GM12891 (cell line): ENCODE results near the gene BCR.

Experiments used
- PAX5 ChIP-seq: IDR thresholded peaks from 2 replicates; pipeline ENCODE4 v1.6.1; 2011; ENCODE audit warnings: low read length, moderate library complexity, mild to moderate bottlenecking; ENCODE audit not compliant: insufficient read depth, severe bottlenecking
- POLR2A ChIP-seq: IDR thresholded peaks from 2 replicates; pipeline ENCODE4 v1.6.1; 2011; ENCODE audit warnings: low read depth, low read length, control low read depth
- POLR2AphosphoS5 ChIP-seq: IDR thresholded peaks from 2 replicates; pipeline ENCODE4 v1.6.1; 2011; ENCODE audit warnings: low read depth, low read length, control low read depth
- SPI1 ChIP-seq: IDR thresholded peaks from 2 replicates; pipeline ENCODE4 v1.6.1; 2011; ENCODE audit warnings: low read depth, low read length, control low read depth
- TAF1 ChIP-seq: IDR thresholded peaks from 2 replicates; pipeline ENCODE4 v1.6.1; 2011; ENCODE audit warnings: low read depth, low read length, control low read depth

GRCh38 chr22:23244690-23245044 is 64.4 kb downstream of the BCR start:
- no peak for TF ChIP-seq POLR2A
- TF ChIP-seq POLR2AphosphoS5, result no peak
- TF ChIP-seq TAF1, result no peak
- TF ChIP-seq SPI1, result no peak
- no peak for TF ChIP-seq PAX5
